GM21737 (cell line): Measurements from ENCODE around the gene DNLZ.
"Not testable (repeated sequence)": the region's sequence is repeated elsewhere in the genome, so short reads cannot be mapped to it uniquely, and the experiment has no call there.

Experiments
- ATAC-seq: cut with Tn5 transposase; IDR thresholded peaks from one replicate; pipeline ENCODE4 v1.9.1; 2021; ENCODE audit warnings: mild to moderate bottlenecking, moderate library complexity; ENCODE audit not compliant: unreplicated experiment

The DNLZ gene

DNA sequence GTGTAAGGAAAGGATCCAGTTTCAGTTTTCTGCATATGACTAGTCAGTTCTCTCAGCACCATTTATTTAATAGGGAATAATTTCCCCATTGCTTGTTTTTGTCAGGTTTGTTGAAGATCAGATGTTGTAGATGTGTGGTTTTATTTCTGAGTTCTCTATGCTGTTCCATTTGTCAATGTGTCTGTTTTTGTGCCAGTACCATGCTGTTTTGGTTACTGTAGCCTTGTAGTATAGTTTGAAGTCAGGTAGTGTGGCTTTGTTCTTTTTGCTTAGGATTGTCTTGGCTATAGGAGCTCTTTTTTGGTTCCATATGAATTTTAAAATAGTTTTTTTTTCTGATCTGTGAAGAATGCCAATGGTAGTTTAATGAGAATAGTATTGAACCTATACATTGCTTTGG, 42.6 kb downstream of the DNLZ start:
- not testable (repeated sequence) for ATAC-seq

DNA sequence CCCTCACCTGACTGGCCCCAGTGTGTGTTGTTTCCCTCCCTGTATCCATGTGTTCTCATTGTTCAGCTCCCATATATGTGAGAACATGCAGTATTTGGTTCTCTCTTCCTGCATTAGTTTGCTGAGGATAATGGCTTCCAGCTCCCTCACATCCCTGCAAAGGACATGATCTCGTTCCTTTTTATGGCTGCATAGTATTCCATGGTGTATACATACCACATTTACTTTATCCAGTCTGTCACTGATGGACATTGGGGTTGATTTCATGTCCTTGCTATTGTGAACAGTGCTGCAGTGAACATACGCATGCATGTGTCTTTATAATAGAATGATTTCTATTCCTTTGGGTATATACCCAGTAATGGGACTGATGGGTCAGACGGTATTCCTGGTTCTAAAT, 43.6 kb downstream of the DNLZ start:
- ATAC-seq: not testable (repeated sequence)

DNA sequence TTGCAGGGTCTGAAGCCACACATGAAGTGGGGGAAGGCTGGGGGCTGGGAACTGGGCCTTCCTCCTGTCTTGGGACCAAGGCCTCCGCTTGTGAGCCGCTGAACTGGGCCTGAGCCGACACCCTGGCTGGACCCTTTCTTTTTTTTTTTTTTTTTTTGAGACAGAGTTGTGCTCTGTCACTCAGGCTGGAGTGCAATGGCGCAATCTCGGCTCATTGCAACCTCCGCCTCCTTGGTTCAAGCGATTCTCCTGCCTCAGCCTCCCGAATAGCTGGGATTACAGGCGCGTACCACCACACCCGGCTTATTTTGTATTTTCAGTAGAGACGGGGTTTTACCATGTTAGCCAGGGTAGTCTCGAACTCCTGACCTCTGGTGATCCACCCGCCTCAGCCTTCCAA, 44.3 kb downstream of the DNLZ start:
- ATAC-seq: not testable (repeated sequence)

DNA sequence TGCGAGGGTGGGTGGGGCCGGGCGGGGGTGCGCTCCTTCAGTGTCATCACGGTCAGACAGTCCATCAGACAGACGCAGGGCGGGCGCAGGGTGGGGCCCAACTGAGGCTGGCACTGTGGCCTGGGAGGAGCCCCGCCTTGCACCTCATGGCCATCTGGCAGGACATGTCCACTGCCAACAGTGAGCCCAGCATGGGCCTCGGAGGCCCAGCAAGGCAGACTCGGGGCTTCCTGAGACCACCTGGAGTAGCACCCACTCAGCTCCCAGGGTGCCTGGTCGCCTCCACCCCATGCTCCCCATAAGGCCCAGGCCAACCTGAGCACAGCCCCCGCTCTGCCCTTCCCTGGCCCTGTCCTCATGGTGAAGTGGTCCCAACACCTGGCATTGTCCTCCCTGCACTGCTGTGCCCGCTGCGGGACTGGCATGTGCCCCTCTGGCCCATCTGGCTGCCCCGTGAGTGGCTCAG, 44.7 kb downstream of the DNLZ start:
- ATAC-seq: no peak

DNA sequence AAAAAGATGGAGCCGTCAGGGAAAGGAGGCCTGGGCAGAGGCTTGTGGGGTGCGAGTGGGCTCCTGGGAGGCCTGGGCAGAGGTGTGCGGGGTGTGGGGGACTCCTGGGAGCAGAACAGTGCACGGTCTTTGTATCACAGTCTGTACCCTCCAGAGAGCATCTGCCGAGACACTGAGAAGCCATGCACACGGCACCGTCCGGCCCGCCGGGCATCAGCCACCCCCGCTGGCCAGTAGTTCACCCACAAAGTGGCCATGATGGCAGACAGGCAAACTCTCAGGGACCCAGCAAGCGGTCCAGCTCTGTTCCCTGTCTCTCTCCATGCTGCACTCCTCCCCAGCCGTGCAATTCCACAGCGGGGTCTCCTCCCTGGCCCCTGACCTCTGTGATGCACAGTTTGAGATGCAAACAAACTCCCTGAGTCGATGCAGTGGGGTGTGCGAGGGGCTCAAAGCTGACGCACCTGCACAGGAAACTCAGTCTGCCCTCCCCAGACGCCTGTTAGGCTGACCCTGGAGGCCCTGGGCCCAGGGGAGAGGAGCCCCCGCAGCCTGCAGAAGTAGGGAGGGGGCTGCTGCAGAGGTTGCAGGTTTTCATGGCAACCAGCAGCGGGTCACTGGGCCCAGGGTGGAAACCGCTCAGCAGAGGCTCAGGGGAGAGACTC, 45.3 kb downstream of the DNLZ start:
- ATAC-seq: no peak

DNA sequence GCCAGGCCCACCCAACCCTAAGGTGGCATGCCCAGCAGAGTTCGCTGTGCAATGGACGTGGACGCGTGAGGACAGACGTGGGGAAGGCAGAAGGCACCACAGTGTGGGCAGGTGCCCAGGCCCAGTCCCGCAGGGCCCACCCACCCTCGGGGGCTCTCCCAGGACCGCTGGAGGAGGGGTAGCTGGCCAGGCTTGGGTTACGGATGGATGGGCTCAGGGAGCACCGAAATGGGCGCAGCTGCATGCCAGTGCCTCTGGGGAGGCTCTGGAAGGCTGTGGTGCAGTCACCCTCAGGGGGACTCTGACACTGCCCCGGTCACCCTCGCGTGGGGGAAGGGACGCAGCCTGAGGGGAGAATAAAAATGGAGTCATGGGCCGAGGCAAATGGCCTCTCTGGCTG, 45.8 kb downstream of the DNLZ start:
- ATAC-seq: no peak

DNA sequence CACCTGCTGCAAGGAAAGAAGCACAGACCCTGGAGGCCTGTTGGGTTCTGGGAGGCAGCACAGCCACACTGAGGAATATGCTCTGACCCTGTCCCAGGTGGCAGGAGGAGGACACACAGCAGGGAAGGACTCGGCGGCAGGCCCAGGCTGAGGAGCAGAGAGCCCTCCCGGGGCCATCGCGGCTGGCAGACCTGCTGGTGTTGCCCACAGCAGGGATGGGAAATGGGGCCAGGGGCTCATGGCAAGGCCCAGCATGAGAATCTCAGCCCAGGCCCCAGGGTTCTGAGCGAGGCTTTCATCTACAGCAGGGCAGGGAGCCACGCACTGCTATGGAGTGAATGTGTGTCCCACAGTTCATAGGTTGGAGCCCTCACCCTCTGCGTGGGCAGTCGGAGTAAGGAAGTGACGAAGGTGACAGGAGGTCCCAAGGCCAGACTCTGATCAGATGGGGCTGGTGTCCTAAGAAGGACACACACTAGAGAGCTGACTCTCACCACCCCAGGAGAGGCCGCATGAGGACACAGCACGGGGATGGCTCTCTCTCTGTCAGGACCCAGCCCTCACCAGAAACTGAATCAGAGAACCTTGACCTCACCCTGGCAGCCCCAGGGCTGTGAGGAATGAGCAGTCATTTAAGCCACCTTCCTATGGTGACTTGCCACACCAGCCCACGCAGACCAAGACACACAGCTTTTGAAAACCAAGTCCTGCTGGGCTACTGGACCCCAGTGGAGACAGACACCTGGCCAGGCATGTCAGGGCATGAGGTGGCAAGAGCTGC, 46.5 kb downstream of the DNLZ start:
- ATAC-seq: no peak

DNA sequence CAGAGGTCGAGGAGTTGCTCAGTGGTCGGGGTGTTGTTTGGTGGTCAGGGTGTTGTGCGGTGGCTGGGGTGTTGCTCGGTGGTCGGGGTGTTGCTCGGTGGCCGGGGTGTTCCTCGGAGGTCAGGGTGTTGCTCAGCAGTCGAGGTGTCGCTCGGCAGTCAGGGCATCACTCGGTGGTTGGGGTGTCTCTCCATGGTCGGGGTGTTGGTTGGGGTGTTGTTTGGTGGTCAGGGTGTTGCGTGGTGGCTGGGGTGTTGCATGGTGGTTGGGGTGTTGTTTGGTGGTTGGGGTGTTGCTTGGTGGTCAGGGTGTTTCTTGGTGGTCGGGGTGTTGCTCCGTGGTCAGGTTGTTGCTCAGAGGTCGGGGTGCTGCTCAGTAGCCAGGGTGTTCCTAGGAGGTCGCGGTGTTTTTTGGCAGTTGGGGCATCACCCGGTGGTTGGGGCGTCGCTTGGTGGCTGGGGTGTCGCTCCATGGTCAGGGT, 47.2 kb downstream of the DNLZ start:
- no peak for ATAC-seq

DNA sequence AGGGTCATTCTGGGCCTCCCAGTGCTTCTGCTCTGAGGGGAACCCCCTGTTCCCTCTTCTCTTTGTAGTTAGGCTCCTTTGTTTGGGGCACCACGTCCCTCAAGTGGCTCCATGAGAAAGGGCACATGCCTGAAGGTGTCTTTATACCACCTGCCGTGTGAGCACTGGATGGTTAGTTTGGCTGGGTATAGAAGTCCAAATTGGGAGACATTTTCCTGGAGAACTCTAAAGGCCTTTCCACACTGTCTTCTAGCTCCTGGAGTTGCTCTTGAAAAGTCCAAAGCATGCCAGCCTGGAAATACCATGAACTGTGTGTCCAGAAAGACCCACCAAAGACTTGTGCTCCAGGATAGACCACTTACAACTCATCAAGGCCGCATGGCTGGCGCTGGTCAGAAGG, 48.6 kb downstream of the DNLZ start:
- ATAC-seq: no peak

DNA sequence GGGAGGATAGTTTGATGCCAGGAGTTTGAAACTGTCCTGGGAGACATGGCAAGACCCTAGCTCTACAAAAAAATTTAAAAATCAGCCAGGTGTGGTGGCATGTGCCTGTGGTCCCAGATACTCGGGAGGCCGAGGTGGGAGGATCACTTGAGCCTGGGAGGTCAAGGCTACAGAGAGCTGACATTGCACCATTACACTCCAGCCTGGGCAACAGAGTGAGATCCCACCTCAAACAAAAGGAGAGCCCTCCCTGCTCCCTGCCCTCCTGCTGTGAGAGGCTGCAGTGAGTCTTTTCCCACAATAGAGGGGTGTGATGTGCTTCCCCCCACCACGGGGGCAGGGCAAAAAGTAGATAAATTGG, 49.5 kb downstream of the DNLZ start:
- ATAC-seq: no peak

DNA sequence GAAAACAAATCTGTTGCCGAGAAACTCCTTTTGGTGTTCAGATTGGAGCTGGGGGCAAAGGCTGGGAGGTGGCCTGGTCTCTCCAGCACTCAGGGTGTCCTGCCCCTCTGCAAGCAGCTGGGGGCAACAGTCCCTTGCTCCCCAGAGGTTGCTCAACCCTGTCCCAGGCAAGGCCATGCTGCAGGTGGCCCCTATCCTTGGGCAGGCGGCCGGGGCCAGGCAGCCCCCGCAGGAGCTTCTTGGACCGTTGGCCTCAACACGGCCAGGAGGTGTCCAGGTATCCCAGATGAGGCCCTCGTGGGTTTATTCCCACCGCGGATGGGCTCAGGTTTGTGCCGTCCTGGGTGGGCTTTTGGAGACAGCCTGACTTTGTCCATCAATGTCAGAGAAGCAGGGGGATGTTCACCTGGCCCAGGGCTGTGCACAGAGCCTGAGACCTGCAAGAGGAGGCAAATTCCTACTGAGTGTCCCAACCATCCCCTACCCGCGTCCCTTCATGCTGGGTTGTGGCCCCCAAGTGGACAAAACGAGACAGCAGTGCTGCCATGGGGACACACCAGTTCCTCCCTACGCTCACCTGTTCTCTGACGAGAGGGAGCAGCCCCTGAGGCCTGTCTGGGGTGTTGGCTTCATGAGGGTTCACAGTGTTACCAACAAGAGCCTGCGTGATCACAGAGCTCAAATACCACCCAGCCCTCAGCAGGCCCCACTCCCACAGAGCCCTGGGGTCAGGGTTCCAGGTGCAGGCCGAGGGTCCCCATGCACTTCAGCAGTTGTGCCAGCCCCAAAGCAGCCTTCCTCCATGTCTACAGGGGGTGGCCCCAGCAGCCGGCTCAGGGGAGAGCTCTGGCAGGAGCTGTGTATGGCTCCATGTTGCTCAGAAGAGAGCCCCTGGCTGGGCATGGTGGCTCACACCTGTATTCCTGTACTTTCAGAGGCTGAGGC, 50.2 kb downstream of the DNLZ start:
- ATAC-seq: no peak

DNA sequence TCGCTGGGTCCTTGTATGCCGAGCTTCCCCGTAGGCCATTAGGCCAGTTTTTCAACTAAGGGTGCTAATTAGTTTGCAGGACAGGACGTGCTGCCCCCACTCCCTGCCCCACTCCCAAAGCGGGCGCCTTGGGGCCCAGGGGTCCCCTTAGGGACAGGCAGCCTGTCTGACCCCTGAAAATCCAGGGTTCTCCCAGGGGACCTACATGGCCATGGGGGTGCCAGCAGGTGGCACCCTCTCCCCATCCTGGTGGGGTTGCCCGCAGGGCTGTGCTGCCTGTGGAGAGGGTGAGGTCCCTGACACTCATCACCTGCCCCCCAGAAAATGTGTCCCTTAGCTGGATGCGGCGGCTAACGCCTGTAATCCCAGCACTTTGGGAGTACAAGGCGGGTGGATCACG, 51.1 kb downstream of the DNLZ start:
- ATAC-seq: no peak

DNA sequence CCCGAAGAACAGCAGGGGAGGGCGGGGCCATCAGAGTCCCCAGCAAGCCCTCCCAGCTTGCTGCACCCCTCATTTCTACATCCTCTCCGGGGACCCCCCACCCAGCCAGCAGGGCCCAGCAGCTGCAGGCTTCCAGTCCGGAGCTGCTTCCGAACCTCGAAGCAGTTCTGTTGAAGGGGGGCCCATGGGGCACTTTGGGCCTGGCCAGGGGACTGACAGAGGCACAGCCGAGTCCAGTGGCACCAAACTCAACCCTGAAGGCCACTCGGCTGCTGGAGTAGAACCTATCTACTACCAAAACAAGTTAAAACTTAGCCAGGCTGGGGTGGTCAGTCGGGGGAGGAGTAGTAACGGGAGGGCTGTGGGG, 51.6 kb downstream of the DNLZ start:
- no peak for ATAC-seq

DNA sequence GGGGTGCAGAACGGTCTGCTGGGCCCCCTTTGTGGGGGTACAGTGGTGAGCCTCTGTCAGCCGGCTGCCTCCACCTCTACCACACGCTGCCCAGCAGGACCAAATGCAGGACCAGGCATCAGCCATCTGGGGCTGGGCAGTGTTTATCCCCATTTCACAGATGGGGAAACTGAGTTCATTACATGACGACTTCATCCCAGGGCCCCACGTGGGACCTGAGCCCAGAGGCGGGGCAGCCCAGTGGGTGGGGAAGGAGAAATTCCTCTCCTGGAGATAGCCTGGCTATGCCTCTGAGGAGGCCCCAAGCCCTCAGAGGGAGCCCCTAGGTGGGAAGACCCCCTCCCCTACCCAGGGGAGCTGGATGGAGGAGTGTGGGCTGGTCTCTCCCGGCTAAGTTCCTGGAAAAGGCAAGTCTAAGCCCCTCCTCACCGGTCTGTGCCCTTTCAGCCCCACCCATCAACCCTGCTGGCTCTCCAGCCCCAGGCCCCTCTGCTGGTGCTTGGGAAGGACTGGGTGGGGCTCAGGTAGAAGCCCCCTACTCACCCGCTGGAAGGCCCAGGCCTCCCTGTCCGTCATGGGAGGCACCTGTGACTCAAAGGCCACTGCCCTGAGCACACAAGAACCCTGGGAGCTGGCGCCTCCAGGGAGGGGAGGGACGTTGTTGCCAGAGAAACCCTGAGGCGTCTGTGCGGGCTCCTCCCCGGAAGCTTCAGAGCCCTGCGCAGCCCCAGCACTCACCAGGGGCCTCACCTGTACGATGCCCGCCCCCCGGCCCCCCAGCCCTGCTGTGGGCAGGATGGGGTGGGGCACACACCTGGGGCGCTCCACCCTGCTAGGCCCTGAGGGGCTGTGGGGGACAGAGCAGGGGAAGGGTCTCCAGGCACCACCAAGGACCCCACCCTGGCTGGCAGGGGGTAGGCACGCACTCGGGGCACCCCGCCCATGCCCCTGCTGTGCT, 52.2 kb downstream of the DNLZ start:
- no peak for ATAC-seq

DNA sequence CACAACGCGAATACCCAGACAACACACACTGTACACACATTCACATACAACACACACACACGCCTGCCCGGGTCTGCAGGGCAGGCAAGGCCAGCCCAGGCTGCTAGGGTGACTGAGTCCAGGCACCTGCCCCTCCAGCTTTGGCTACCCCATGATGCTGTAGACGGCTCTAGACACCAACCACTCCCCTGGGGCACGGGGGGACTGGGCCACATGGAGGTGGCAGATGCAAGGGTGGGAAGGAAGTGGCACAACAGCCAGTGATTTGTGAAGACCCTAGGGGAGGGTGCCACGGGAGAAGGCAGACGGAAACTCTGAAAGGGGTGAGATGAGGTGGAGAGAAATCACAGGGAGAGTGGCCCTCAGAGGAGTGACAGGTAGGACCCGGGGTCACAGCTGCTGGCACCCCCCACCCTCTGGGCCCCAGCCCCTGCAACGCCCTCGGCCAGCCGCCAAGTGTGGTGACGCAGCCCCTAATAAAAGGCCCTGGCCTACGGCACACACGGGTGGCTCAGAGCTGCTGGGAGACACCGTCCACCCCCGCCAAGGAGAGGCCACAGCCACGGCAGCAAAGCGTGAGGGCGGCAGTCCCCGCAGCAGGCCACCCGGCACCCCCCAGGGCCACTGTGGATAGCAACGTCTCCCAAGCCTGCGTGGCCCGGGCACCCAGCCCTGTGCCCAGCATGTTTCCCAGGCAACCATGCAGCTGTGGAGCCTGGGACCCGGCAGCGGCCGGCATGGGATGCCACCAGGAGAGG, 53.1 kb downstream of the DNLZ start:
- no peak for ATAC-seq

DNA sequence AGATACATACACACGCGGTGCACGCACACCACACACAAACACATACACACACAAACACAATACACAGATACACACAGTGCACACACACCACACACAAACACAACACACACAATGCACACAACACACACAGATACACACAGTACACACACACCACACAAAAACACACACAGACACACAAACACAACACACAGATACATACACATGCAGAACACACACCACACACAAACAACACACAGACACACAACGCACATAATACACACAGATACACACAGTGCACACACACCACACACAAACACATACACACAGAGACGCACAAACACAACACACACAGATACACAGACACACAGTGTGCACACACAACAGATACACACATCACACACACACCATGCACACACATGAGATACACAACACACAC, 53.7 kb downstream of the DNLZ start:
- ATAC-seq: no peak
